Effector memory CD4-positive, alpha-beta T cell (primary cell): Measurements from ENCODE around the gene CASQ2.

Experiments used
- DNase-seq, 3 donors: peaks; one replicate each; pipeline ENCODE4 v3.0.0-alpha.2; 2020
- H3K27ac ChIP-seq: 2 replicates; pipeline ENCODE4 v1.7.0; 2013; ENCODE audit warnings: mild to moderate bottlenecking, low read length, moderate library complexity; ENCODE audit not compliant: insufficient read depth, poor library complexity, severe bottlenecking
- H3K27me3 ChIP-seq: replicated peaks from 2 replicates; pipeline ENCODE4 v1.7.0; 2013; ENCODE audit warnings: mild to moderate bottlenecking, low read length; ENCODE audit not compliant: insufficient read depth, control insufficient read depth, poor library complexity, severe bottlenecking
- H3K36me3 ChIP-seq: 2 replicates; pipeline ENCODE4 v1.7.0; 2013; ENCODE audit warnings: mild to moderate bottlenecking, low read length, moderate library complexity; ENCODE audit not compliant: control insufficient read depth, insufficient read depth
- H3K4me1 ChIP-seq: 2 replicates; pipeline ENCODE4 v1.7.0; 2013; ENCODE audit warnings: low read length, mild to moderate bottlenecking; ENCODE audit not compliant: control insufficient read depth, insufficient read depth, poor library complexity, severe bottlenecking
- H3K4me3 ChIP-seq: 2 replicates; pipeline ENCODE4 v1.7.0; 2013; ENCODE audit warnings: low read length, low read depth, mild to moderate bottlenecking; ENCODE audit not compliant: insufficient read depth, poor library complexity, severe bottlenecking
- H3K9me3 ChIP-seq: 2 replicates; pipeline ENCODE4 v1.7.0; 2013; ENCODE audit warnings: mild to moderate bottlenecking, low read length, moderate library complexity; ENCODE audit not compliant: control insufficient read depth

Gene CASQ2

DNA sequence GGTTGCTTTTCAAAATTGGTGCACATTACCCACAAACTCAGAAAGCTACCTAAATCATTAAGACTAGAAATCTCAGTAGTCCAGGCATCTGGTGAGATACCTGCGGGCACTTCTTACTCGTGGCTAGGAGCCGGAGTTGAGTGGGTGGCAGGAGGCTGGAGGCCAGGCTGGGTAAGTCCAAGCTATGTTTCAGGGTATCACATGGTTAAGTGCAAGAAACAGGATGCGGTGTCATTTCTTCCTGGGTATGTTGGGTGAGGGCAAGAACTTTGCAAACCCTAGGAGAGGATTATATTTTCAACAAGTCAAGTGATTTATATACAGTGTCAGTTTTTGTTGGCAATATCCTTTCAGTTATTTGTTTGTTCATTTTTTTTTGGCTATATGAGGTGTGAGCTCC, 85.7 kb downstream of the CASQ2 start:
- Histone ChIP-seq H3K36me3 (no peaks in the 10 kb centered on the region), H3K27me3 (no peaks in the 10 kb centered on the region), H3K4me1 (no peaks in the 10 kb centered on the region), H3K9me3 (no peaks in the 10 kb centered on the region), H3K27ac (no peak overlapping the region), H3K4me3 (no peak overlapping the region)
- DNase-seq: no peak

DNA sequence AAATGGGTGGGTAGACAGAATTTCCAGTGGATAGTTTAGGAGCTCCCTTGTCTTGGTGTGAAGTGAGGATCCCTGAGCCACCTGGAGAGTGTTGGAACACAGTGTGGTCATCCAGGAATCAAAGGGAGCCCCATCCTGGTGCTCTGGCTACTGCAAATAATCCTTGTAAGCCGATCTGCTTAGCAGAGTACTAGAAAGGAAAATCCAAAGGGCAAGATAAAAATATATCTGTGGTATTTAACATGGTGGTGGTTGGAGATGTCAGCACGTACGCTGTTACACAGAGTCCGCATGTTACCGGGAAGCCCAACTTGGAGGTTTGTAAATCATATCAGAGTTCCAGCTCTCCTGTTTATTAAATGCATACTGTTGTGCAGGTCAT, 87.8 kb downstream of the CASQ2 start:
- Histone ChIP-seq H3K36me3 (no peaks in the 10 kb centered on the region), H3K27ac (no peak overlapping the region), H3K9me3 (no peaks in the 10 kb centered on the region), H3K27me3 (no peaks in the 10 kb centered on the region), H3K4me1 (no peaks in the 10 kb centered on the region), H3K4me3 (no peak overlapping the region)
- DNase-seq: no peak

- H3K36me3 ChIP-seq: no peaks in the 10 kb centered on the region
- H3K4me3 ChIP-seq: no peak overlapping the region
- H3K9me3 ChIP-seq: no peaks in the 10 kb centered on the region
- H3K27ac ChIP-seq: no peak overlapping the region
- no peak for DNase-seq
- no peaks in the 10 kb centered on the region for H3K4me1 ChIP-seq
- H3K27me3 ChIP-seq: no peaks in the 10 kb centered on the region
These were observed 89.3 kb downstream of the CASQ2 start for GRCh38 chr1:115679141-115679611.

DNA sequence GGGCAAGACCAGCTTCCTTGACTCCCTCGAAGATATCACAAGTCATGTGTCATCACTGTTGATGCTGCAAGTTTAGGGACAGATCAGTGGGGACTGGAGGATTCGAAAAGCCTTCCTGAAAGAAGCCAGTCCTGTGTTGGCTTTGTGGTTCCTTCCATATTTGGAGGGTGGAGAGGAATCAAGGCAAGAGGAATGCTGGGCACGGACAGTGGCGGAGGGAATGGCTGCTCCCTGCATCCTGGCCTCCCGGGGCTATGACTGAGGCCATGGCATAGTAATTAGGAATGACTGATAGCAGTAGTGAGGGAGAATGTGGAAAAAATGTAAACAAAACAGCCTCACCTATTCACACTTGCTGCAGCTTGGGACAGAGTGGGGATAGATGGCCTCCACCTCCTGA, 90.4 kb downstream of the CASQ2 start:
- H3K36me3 ChIP-seq: no peaks in the 10 kb centered on the region
- no peak for DNase-seq
- no peak overlapping the region for H3K4me3 ChIP-seq
- H3K4me1 ChIP-seq: no peaks in the 10 kb centered on the region
- H3K27me3 ChIP-seq: no peaks in the 10 kb centered on the region
- H3K27ac ChIP-seq: no peak overlapping the region
- no peaks in the 10 kb centered on the region for H3K9me3 ChIP-seq

GRCh38 chr1:115677565-115677964, 90.9 kb downstream of the CASQ2 start:
- Histone ChIP-seq H3K27ac (no peak overlapping the region), H3K27me3 (no peaks in the 10 kb centered on the region), H3K4me1 (no peaks in the 10 kb centered on the region), H3K36me3 (no peaks in the 10 kb centered on the region), H3K4me3 (no peak overlapping the region), H3K9me3 (no peaks in the 10 kb centered on the region)
- no peak for DNase-seq

GRCh38 chr1:115677182-115677555, 91.3 kb downstream of the CASQ2 start:
- DNase-seq: no peak
- Histone ChIP-seq H3K9me3 (no peaks in the 10 kb centered on the region), H3K4me1 (no peaks in the 10 kb centered on the region), H3K27me3 (no peaks in the 10 kb centered on the region), H3K4me3 (no peak overlapping the region), H3K27ac (no peak overlapping the region), H3K36me3 (no peaks in the 10 kb centered on the region)

- DNase-seq: no peak
- Histone ChIP-seq H3K27me3 (no peaks in the 10 kb centered on the region), H3K27ac (no peak overlapping the region), H3K9me3 (no peaks in the 10 kb centered on the region), H3K4me1 (no peaks in the 10 kb centered on the region), H3K36me3 (no peaks in the 10 kb centered on the region), H3K4me3 (no peak overlapping the region)
These were observed 91.9 kb downstream of the CASQ2 start for GRCh38 chr1:115676498-115677181.

DNA sequence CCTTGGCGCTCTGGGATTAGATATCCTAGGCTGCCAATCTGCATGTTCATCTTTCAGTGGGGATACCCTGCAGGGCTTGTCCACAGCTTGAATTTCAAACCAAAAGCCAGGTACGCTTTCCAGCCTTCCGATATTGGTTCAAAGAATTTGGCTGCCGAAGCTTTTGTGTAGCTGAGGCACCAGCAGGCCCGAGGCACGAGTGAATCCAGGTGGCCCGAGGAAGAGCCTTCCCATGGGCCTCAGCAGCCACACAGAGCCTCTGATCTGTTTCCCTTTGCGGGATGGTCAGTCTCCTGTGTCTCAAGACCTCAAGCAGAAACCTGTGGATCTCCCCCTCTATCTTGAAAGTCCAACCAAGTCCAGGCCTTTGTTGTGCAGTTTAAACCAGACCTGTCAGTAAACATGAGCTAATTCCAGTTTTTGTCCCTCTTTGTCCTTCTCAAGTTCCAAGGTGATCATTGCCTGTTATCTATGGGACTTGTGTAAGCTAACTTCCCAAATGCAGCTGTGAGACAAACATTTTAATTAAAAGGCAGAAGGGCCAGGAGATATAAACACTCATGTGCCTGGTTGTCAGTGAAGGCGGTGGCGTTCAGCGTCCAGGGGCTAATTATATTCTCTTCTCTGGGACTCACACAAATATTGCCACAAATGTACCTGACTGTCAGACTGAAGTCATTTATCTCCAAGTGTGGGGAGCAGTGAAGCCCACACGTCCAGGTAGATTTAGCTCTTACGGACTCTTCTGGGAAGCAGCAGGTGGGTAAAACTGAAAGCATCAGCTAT, 96.1 kb downstream of the CASQ2 start:
- Histone ChIP-seq H3K27me3 (no peaks in the 10 kb centered on the region), H3K4me3 (no peak overlapping the region), H3K4me1 (no peaks in the 10 kb centered on the region), H3K27ac (no peak overlapping the region), H3K36me3 (no peaks in the 10 kb centered on the region), H3K9me3 (no peaks in the 10 kb centered on the region)
- no peak for DNase-seq

DNA sequence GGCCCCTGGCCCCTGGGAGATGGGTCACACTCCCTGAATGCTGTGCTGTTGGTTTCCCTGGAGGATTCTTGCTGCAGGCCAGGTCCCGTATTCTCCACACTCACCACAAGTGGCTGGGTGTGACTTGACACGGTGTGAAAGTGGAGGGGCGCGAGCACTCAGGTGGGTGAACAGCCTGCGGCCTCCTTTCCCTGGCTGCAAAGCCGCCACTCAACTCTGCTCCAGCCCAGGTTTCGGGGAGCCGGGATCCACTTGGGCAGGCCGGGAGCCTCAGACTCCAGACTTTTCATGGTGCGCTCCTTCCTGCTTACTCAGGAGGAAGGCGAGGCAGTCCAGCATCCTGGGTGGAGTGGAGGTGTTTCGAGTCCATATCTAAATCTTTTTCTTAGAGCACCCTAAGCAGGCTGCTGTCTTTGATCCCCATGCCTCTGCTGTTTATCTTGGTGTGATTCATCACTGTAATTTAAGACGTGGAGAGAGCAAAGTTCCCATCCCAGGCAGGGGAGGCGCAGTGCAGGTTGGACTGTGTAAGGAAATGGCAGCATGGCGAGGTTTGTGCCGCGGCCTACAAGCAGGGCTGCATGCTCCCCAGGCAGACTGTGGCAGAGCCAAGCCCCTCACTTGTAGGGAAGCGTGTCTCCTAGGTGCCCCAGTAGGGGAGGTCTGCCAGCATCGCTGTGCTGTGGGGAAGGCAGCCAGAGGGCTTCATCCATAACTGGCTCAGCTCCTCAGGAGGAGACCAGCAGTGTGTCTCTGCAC, 97.2 kb downstream of the CASQ2 start:
- H3K9me3 ChIP-seq: no peaks in the 10 kb centered on the region
- H3K4me1 ChIP-seq: no peaks in the 10 kb centered on the region
- no peak overlapping the region for H3K4me3 ChIP-seq
- H3K36me3 ChIP-seq: no peaks in the 10 kb centered on the region
- H3K27ac ChIP-seq: no peak overlapping the region
- H3K27me3 ChIP-seq: no peaks in the 10 kb centered on the region
- no peak for DNase-seq
